Left cardiac atrium (tissue), 4 donors: ENCODE data around the gene HADH. TPM values are rescaled to one million over a fixed set of nuclear protein-coding genes. Genes with fewer than 3 reads are reported as not detected.
"Not testable (repeated sequence)": the region's sequence is repeated elsewhere in the genome, so short reads cannot be mapped to it uniquely, and the experiment has no call there.

Source experiments
- ATAC-seq, 2 donors: fragments of 200-7000 bp; cut with Tn5 transposase; one replicate each; pipeline ENCODE4 v1.9.1; 2020; ENCODE audit warnings: mild to moderate bottlenecking in 2 of 2, moderate library complexity in 2 of 2
- DNase-seq: peaks from one replicate; pipeline ENCODE4 v3.0.0-alpha.2; 2020
- intact Hi-C, 2 donors: fragments of 100-400 bp; cut with DNase I; formaldehyde crosslinking; loops; one replicate each; pipeline versions ENCODE4 v1.14.1 to v1.15.1; 2022 to 2023
- long read RNA-seq: library from polyadenylated mRNA; unstranded; transcript quantifications from one replicate; pipeline ENCODE4 v2.0.0, GENCODE V29; 2021
- total RNA-seq, 2 donors: library from RNA; stranded (reverse); fragmentation: NEBNext Ultra II Directional; extraction: Animal tissue kit (Norgen Biotek cat#: 25700); gene quantifications; one replicate each; pipeline ENCODE4 v1.2.1, GENCODE V29; 2021
- donor health status: DM: no; HTN: yes; CAD: no.
- donor health status: DM: no; HTN: yes; CAD: no; lungs with severe emphysema.
- donor health status: DM: yes; HTN: yes; CAD: no.
- donor health status: Dilated cardiomyopathy.

Gene HADH
- total RNA-seq, result 100 to 1,000 TPM; 103 to 132 TPM
- long read RNA-seq, transcript HADH-201 (8 exons, 1,912 nt), result major isoform, 203 of 214 reads
- long read RNA-seq, partial matches to known transcripts, result 4 of 214 reads
- long read RNA-seq, other reads (novel, unspliced or antisense), result 5 of 214 reads

DNA sequence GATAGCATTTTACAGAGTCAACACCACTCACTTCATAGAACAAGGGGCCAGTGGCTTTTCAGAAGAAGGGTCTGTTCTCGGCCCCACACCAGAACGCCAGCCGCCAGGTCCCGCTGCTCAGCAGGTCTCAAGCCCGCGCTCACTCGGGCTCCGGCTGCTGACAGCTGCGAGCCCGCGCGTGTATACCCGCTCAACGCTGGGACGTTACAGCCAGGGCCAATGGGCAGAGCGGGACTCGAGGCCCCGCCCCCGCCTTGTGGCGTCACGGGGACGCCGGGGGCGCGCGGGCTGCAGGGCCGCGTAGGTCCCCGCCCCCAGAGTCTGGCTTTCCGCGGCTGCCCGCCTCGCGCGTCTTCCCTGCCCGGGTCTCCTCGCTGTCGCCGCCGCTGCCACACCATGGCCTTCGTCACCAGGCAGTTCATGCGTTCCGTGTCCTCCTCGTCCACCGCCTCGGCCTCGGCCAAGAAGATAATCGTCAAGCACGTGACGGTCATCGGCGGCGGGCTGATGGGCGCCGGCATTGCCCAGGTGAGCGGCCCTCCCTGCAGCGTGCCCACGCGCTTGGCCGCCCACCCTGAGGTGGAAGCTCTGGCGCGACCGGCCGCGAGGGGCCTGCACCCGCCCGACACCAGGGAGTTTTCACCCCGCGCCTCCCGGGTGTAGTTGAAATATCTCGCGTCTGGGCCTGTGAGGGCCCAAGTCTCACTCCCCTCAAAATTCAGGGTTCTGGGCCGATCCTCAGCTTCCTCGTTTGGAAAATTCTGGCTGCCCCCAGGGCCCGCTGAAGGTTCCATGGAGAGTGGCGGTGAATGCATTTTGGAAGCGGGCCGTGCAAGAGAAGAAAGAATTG is at the start of gene HADH:
HADH (plus strand) TSS at position 353 of the 850 bp plus-strand sequence; CDS start at position 397, 44 bp downstream.
- intact Hi-C loops, result loop anchor here in 1 of 2 donors (5.0 kb wide), 1 partner anchor 57 kb away; the partner anchor contains the start of gene CYP2U1
- ATAC-seq (peak; percentile 100), DNase-seq (peak; percentile 96)

DNA sequence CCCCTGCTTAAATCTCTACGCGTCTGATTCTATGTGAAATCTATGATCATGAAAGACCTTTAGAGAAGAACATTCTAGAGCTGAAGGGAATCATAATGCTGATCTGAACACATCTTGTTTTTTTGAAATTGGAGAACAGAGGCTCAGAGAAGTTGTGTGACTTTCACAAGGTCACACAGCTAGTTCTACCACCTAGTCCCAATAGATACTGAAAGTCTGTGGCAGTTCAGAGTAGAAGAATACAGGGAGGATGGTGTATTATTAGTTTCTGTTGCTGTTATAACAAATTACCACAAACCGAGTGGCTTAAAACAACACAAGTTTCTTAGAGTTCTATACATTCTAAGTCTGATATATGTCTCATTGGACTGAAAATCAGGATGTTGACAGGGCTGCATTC is 43.9 kb upstream of the HADH start:
- intact Hi-C loops, result no loop called here
- DNase-seq (no peak), ATAC-seq (no peak)

DNA sequence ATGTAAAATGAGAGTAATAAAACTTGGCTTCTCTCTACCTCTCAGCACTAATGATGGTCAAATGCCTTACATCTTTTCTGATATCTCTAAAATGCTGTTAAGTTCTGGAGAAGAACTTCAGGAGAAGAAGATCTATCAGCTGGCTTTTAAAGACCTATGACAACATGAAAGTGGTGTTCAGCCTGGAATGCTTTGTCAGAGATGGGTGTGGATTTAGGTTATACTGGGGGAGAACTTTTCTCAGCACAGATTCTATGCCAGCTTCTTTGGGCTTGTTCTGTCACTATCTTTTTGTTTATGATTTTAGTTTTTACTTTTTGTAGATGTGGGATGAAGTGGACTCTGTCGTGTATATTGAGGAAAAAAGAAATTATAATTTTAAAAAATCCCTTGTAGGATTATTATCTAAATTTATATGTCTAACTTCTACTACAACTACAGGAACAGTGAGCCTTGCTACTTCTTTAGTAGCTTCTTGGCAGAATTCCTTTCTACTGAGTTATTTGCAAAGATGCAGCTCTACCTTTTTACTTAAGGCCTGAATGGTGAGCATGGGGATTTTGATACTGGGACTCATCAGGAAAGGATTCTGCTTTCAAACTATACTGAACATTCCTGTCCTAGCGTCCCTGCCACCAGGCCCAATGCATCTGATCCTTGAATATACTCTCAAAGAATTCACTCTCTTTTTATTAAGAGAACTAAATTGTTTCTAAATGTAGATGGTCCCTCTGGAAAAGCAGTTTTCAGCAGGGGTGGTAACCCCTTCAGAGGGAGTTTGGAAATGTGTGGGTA is 38.7 kb upstream of the HADH start:
- DNase-seq, result no peak
- intact Hi-C loops, result no loop called here
- ATAC-seq, result no peak

DNA sequence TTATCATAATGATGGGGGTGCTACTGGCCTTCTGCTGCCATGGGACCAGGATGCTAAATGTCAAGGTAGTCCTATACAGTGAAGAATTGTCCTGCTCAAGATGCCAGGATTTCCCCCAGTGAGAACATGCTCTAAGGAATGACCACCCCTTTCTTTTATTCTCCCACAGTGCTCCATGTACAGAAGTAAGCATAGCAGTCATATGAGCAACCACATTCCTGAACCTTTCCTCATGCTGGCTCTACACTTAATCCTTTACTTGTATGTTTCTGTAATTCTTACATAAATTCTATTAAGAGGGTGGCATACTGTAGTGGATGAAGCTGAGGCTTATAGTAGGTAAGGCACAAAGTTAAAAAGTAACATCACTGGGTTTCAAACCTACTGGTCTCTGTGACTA is 38.1 kb upstream of the HADH start:
- intact Hi-C loops, result no loop called here
- ATAC-seq, result no peak

DNA sequence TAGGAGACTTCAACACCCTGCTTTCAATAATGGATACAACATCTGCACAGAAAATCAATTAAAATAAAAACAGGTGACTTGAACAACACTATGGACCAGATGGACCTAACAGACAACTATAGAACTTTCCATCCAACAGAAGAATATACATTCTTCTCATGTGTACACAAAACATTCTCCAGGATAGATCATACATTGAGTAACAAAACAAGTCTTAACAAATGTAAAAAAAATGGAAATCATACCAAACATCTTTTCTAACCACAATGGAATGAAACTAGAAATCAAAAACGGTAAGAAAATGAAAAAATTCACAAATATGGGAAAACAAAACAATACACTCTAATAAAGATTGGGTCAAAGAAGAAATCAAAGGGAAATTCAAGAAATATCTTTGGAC is 33.7 kb upstream of the HADH start:
- ATAC-seq, result no peak

More for the DNA sequence above, 38.1 kb upstream of the HADH start:
- no peak for DNase-seq

DNA sequence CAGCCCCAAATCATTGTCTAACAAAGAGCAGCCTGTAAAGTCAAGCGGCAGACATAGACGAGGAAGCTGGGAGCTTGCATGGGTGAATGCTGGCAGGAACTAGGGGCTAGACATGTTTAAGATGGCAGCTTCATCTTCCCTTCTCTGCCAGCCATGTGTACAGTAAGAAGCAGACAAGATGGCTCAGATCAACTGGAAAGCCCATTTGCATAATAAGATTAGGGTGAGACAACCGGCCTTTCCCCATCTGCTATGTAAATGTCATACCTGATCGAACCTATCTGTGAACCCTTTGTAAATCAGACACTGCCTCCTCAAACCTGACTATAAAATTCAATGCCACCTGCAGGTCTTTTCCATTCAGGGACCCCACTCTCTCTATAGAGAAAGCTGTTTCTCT is 22.8 kb upstream of the HADH start:
- DNase-seq (no peak), ATAC-seq (no peak)
- intact Hi-C loops, result no loop called here

More for the DNA sequence above, 33.7 kb upstream of the HADH start:
- intact Hi-C loops, result no loop called here
- no peak for DNase-seq

DNA sequence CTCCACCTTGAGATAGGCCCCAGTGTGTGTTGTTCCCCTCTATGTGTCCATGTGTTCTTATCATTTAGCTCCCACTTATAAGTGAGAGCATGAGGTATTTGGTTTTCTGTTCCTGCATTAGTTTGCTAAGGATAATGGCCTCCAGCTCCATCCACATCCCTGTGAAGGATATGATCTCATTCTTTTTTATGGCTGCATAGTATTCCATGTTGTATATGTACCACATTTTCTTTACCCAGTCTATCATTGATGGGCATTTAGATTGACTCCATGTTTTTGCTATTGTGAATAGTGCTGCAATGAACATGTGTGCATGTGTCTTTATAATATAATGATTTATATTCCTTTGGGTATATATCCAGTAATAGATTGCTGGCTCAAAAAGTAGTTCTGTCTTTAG is 22.2 kb upstream of the HADH start:
- ATAC-seq, DNase-seq, intact Hi-C loops: not testable (repeated sequence)

DNA sequence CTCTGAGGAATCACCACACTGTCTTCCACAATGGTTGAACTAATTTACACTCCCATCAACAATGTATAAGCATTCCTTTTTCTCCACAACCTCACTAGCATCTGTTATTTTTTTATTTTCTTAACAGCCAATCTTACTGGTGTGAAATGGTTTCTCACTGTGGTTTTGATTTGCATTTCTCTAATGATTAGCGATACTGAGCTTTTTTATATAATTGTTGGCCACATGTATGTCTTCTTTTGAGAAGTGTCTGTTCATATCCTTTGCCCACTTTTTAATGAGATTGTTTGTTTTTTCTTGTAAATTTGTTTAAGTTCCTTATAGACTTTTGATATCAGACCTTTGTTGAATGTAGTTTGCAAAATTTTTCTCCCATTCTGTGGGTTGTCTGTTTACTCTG is 21.8 kb upstream of the HADH start:
- ATAC-seq, intact Hi-C loops, DNase-seq: not testable (repeated sequence)

DNA sequence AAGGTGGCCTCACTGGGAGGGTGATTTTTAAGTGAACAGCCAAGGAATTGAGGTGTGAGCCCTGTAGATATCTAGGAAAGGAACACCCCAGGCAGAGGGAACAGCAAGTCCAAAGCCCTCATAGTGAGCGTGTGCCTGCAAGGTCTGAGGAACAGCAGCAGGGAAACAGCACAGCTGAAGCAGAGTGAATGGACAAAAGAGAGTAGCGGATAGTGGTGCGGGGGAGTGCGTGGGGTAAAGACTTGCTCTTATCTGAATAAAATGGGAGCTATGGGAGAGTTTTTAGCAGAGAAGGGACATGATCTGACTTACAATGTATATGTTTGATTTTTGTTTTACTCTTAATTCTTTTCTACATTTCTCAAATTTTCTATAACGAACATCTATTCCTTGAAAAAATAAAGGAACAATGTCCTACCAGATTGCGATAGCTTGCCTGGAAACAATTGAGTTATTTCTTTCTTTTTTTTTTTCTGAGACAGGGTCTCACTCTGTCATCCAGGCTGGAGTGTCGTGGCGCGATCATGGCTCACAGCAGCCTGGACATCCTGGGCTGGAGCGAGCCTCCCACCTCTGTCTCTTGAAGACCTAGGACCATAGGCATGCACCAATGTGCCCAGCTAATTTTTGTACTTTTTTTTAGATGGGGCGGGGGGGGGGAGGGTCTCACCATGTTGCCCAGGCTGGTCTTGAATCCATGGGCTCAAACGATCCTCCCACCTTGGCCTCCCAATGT is 19.5 kb upstream of the HADH start:
- ATAC-seq, result no peak
- intact Hi-C loops, result no loop called here
- no peak for DNase-seq

DNA sequence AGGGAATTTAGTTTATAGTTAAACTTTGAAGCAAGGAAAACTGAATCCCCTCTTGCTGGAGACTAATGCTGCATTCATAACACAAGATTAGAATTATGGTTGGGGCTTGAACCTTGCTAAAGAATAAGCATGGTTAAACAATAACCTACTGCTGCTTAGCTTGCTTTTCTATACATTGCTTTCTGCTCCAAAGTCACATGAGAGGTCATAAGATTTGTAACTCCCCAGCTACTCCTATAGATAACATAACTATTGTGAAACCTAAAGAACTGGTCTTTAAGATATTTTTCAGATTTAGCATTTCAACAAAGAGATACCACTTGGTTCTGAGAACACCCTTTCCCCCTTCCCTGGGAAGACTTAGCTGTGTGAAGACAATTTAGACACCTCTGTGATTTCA is 17.1 kb upstream of the HADH start:
- no peak for DNase-seq
- ATAC-seq, result no peak
- intact Hi-C loops, result no loop called here

DNA sequence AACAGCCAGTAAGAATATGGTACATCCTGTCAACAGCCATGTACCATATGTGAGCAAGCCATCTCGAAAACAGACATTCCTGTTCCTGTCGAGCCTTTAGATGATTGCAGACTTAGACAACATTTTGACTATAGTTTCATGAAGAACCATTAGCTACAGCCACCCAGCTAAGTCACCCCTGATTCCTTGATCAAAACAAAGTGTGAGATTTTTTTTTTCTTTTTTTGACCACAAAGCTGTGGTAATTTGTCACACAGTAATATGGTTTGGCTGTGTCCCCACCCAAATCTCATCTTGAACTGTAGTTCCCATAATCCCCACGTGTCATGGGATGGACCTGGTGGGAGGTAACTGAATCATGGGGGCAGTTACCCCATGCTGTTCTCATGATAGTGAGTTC is 15.2 kb upstream of the HADH start:
- intact Hi-C loops, result no loop called here
- no peak for DNase-seq
- no peak for ATAC-seq

DNA sequence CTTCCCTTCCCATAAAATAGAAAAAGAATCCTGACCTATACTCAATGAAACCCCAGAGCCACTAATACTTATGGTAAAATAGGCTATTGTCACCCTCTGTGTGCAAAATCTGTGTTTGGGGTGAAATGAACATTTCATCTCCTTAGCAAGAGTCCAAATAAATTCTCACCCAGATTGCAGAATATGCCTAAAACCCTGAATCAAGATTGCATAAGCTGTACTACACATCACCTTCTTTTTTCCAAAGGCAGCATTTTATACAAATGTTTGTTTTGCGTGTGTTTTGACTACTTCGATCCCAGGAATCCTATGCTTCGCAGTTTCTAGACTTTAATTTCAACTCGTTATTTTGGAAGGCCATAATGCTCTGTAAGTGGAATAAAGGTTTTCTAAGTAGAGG is 12.2 kb upstream of the HADH start:
- ATAC-seq, result no peak
- intact Hi-C loops, result no loop called here
- no peak for DNase-seq

DNA sequence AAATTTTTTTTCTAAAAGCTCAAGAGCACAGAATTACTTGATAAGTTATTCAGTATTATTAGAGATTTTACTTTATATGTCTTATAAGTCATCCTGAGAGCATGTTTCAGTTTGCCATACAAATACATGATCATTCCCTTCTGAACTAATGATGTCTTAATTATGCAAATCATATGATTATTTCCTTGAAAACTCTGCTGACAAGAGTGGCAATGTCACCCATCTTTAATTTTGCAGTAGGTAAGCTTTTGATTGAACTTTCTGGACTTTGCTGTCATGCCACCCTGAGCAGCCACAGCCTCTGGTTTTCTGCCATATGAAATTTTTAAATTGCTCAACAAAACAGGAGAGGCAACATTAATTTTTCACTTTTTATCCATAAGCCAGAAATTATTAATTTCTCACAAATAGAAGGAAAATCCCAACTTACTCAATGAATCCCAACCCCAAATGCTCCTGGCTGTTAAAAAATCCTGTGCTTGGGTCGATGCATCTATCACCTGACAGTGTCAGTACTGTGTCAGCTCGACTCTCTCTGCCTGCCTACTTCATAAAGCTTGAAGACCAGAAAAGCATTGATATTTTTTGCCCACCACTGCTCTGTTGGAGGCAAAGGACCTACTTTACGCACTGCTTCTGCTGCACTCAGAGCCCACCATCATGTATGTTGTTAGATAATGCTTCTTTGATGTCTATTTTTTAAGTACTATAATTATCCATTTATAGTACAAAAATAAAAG is 11.6 kb upstream of the HADH start:
- ATAC-seq, result no peak
- DNase-seq, result no peak
- intact Hi-C loops, result no loop called here

DNA sequence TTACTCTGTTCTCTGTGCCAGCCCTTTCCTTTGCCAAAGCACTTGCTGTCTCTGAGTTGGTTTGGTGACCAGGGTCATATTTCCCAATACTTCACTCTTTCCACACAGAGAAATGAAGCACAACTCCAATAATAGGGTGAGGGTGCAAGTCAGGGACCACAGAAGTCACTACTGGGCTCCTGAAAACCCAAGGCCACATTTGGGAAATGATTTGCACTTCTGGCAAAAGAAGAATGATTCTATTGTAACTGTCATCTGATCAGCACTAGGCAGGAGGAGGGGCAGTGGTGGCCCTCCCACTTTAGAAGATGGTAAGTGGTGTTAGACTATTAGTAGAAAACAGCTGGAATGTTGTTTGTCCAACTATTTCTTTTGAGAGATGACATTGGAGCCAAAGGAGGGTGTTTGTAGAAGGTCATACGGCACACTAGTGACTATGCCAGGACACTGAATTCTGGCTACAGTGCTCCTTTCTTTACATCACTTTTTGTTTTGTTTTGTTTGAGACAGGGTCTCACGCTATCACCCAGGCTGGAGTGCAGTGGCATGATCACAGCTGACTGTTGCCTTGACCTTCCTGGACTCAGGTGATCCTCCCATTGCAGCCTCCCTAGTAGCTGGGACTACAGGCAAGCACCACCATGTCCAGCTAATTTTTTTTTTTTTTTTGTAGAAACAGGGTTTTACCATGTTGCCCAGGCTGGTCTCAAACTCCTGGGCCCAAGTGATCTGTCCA is 10.8 kb upstream of the HADH start:
- no peak for DNase-seq
- ATAC-seq, result peak in 1 of 2 donors; percentile 74
- intact Hi-C loops, result no loop called here

DNA sequence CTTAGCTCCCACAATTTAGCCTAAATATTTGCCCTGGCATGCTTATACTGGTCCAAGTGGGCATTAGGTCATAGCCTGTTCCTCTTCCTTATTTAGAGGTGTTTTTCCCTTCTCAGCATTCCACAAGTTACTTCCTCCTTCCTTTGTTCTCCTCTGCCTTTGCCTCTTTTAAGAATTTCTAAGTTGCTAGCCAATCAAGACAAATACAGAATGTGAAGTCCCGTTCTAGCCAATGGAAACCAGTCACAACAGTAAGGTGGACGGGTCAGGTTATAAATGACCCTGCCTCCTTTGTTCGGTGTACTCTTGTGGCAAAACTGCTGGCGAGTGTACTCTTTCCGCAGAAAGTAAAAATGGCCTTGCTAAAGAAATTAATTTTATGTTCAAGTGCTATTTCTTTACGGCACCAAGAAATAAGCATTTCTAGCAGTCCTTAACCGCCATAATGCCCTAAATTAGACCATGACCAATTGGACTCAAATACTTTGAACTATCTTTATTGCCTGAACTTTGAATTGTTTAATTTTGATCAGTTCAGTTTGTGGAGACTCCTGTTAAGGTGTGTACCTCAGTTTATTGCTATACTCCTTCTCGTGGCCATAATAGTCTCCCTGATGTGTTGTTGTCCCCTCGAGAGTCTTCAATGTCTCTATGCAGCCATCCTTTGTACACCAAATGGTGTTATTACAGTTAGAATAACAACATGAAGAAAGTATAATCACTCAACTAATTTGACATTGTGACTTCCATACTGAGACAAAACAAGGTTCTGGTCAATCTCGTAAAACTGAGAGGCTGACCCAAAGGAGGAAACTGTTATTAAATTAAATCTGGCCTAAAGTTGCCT is 1.6 kb upstream of the HADH start:
- intact Hi-C loops, result loop anchor here in 1 of 2 donors (5.0 kb wide), 1 partner anchor 56 kb away; the partner anchor contains the start of gene CYP2U1
- DNase-seq, result no peak
- no peak for ATAC-seq

DNA sequence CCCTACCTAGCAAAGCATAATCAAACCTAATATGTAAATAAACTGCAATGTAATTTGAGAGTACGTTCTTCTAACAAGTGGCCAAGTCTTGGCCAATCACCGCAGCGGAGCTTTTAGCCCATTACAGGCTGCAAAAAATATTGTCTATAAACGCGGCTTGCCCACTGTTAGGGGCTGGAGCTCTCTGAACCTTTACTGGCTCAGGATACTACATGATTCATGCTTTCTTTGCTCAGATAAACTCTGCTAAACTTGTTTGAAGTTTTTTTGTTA is 990 bp upstream of the HADH start:
- no peak for DNase-seq
- no peak for ATAC-seq
- intact Hi-C loops, result loop anchor here in 1 of 2 donors (5.0 kb wide), 1 partner anchor 56 kb away; the partner anchor contains the start of gene CYP2U1

DNA sequence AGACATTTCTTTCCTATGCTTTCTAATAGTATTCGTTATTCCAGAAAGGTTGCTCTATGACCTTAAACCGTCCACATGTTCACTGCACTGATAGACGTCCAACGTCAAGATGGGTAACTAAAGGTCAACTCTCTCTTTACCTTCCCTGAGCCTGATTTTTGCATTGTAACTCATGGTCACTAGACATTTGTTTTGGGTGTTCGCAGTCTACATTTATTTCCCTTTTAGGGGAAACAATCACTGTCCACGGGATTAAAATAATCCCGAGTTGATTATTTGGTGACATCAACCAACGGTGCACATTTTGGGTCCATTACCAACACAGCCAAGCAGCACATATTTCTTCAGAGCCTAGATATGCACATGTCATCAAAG is 540 bp upstream of the HADH start:
- no peak for ATAC-seq
- intact Hi-C loops, result loop anchor here in 1 of 2 donors (5.0 kb wide), 1 partner anchor 57 kb away; the partner anchor contains the start of gene CYP2U1
- DNase-seq, result no peak
